SIG-M5 treated with dmso at 0.1 percent for 504 hours (cell line): ENCODE measurements around the gene PRKCA.

Experiments
- DNase-seq: peaks from one replicate; lab custom pipeline; 2025; ENCODE audit not compliant: unreplicated experiment; lab: John Stamatoyannopoulos, UW

The PRKCA gene

DNA sequence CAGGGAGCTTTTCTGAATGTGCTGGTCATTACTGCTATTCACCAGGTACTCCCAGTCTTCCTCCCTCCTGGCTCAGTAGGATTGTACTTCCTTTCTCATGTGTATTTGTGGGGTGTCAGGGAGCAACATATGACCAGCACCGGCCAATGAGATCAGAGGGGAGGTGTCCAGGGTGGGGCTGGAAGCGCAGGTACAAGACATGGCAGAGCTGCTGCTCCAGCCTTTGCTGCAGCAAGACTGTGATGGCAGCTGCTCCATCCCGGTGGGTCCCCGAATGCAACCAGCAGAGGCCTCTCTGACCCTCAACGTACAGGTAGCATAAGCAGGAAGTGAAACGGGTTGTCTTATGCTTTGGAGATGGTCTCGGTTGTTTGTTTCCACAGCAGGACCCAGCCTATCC is 478.7 kb downstream of the PRKCA start:
- no peak for DNase-seq

DNA sequence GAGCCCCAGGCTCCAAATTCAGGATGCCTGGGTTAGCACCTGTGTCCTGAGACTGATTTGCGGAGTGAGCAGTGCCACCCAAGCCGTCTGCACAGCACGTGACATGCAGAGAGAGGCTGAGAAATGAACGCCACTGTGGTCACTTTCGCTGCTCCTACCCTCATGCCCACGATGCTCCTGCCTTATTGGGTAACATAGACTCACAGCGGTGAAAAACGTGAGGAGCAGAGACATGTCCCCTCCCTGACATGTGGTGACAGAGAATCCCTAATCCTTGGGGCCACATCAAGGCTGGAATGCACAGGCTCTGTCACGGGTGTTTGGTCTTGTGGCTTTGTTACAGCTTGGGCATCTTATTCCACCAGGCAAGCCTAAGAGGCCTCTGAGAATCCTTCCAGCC is 480.4 kb downstream of the PRKCA start:
- DNase-seq, result no peak

DNA sequence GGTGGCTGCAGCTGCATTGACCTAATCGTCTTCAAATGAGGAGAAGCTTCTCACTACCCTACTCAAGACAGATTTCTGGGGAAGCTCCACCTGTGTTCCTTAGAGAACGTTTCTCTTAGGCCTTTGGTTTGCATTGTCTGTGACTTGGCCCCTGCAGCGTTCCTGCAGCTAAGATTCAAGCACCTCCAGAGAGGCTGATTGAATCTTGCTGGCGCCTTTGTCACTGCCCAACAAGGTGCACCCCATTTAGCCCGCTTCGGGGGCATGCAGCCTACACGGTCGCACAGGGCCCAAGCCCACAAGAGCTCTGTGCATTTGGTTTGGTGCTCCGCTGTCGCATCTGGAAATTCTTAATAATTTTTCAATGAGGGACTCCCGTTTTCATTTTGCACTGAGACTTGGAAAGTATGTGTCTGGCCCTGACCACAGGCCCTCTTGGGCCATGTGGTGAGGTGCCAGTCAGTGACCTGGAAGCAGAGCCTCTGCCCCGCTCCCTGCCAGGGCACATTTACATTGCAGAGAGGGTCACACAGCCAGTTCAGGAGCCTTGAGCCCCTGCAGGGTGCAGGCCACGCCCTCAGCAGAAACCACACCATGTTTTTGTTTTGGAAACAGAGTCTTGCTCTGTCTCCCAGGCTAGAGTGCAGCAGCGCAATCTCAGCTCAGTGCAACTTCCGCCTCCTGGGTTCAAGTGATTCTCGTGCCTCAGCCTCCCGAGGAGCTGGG is 481.4 kb downstream of the PRKCA start:
- DNase-seq, result no peak

DNA sequence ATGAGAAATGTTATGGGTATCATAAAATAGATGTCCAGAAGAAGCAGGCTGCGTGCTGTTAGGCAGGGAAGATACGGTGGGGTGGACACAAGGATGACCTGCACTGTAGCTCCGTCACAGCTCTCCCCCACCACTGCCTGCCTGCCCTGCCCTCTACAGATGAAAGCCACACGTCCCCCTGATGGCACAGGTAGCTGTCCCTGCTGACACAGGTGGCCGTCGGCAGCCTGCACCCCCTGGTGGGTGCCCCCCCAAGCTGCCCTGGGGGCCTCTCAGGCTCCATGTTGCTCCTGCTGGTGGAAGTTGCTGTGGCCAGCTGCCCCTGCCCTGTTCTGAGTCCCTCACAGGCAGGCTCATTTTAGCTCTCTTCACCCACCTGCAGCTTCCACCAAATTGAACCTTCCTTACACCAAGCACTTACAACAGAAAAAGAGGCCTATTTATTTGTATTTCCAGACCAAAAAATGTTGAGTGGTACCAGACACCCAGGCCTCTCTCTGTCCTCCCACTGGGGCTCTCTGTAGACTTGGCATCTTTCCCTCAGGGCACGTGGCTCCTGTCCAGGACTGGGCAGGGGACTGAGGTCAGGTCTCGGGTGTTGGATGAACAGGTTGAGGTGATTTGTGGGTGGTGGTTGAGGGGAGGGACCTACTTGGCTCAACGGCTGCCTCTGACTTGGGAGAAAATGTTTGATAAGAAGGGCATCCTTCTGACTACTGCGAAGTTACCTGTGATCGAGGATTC is 482.4 kb downstream of the PRKCA start:
- no peak for DNase-seq

DNA sequence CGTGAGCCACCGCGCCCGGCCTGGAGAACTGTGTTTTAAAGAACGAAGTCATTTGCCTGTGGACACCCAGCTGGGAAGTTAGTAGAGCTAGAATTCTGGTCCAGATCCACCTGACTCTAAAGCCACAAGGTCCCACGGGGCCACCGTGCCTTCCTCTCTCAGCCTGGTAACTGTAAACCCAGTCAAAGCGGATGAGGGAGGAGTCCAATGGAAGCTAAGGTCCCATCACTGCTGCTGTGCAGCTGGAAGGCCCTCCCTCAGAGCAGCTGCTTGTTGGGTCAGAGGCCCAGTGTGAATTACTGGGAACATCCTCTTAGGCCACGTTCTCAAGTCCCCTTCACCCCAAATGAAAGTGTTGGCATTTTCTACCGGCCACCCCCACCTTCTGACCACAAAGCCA is 483.7 kb downstream of the PRKCA start:
- no peak for DNase-seq

DNA sequence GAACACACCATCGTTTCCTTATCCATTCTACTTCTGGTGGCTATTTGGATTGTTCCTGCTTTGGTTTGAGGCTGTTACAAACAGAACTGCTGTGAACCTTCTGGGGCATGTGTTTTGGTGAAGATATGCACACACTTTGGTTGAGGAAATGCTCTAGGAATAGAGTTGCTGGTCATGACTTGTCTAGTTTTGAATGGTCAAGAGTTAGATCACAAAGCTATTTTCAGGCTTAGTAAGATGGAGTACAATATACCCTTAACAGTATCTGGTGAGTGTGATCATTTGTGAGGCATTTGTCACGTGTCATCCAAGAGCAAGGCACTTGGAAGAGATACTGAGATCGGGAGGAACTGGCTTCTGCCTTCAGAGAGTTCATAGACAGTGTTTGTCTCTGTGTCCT is 485.5 kb downstream of the PRKCA start:
- no peak for DNase-seq

DNA sequence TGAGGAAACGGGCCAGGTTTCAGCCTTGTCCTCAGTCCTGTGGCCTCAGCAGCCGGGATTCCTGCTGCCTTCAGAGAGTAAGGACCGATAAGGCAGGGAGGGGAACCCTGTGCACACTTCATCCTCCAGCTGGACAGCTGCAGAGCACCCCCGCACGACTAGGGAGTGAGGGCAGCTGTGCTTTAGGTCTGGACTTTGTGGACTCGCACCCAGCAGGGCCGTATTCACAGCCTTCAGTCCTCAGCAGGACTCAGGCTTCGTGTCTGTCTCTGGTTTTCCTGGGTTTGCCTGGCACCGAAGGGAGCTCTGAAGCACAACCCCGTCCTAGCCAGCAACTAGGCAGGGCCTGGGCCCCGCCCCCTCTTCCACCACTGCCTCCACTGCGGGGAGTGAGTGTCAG is 486.7 kb downstream of the PRKCA start:
- no peak for DNase-seq

DNA sequence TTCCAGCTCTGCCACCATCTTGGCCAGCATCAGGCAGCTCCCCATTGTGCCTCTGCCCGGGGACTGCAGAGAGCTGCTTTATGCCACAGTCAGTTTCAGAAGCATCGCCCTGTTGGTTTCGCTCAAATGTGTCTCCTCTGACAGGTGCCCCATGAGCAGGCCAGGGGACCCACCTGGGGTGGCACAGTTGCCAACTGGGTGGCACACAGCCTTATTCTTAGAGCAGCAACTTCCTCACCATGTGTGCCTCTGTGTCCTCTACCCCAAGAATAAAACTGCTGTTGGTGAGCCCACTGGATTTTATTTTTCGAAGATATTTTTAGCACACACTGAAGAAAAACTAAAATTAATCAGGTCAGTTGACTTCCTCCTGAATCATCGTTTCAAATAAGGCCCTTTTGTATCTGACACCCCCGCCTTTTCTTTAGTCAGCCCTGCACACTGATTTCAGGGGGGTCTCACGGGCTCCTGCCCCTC is 487.6 kb downstream of the PRKCA start:
- DNase-seq, result no peak

DNA sequence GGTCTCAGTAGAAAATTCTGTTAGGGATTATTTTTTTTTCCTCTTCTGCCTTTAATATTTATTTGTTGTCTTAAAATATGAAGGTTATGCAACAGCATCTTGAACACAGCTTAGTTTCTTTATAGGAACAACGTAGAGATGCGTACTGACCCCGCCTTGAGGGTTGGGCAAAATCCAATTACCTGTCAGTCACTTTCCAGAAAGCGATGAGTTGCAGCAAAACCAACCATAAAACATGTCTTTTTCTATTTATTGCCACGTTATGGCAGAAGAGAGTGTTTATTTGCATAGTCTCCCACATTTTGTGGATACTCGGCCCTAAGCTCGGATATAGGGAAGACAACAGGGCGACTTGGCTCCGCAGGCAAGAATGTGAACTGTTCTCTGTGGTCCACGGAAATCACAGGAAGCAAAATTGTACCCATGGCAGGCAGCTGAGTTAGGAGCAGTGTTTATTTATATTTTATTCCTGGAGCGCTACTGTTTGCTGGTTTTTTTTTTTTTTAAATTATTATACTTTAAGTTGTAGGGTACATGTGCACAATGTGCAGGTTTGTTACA is 488.2 kb downstream of the PRKCA start:
- DNase-seq, result no peak

DNA sequence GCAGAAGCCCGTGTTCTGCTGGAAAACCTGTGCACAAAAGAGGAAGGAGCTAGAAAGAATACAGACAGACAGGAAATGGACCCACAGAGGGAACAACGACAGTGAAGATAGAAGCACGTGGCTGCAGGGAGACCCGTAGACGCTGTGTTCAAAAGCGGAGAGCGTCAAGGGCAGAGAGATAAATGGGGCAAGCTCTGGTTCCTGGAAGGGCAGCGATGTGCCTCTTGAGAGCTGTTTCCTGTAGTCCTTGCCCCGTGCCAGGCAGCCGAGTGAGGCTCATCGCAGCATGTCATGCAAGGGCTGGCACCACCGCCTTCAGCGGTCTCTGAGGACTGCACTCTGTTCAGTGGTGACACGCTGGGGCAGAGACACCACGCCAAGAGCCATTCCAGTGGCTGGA is 488.9 kb downstream of the PRKCA start:
- DNase-seq, result peak; percentile 61

DNA sequence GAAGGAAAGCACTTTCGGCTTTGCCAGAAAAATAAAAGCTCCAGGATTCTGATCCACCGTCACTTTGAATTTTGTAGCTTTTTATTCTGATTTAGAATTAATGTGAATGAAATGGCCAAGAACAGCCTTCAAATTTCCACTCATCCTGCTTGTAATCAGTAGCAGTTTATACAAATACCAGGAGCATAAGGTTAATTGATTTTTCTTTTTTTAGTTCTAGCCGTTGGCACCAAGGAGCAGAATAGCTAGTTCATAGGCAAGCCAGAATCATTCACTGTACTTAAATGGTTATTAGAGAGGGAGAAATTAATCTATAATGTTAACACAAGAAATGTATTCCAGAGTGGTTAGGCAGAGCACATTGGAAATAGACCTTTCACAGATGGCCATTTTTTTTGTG is 491.4 kb downstream of the PRKCA start:
- no peak for DNase-seq

DNA sequence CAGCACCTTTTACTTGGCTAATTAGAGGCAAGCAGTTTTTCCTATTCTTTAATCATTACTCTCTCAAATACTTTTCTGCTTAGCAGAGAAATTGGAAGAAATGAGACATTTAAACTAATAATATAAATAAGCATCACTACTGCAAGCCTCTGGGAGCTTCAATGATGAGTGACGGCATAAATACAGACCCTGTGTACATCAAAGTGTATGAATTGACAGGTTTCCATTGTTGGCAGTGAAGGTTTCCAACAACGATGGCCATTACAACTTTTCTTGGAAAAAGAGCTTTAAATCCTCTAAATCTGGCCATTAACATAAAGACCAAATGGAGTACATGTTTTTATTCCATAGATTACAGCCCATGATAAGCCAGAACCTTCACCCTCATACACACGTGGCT is 493.1 kb downstream of the PRKCA start:
- no peak for DNase-seq

DNA sequence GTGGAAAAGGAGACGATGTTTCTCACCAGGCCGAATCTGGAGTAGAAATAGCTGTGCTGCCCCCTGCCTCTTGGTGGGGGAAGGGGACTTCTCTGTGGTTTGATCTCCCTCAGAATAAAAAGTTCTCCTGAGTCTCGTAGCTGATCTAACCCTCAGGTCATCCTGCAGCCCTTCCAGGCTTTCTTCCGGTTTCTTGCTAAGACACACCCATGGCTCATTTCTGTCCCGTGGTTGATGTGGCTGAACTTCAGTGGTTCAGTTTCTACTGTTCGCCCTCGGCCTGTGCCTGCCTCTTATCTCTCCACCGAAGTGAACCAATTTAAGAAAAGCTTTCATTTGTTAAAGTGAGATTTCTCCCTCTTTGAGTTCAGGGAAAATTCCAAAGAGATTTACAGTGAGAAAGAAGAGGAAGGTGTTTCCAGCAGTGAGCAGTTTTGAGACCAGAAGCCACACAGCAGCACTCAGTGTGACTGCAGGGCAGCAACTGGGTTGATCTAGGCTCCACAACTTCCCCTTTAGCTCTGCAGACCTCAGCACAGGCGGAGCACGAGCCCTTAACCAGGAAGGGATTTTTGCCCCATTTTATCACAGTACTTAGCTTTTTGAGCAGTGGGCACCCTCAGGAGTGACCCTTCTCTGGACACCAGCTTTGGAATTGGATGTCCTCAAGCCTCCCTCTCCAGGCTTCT is 497.6 kb downstream of the PRKCA start:
- DNase-seq, result peak; percentile 16

DNA sequence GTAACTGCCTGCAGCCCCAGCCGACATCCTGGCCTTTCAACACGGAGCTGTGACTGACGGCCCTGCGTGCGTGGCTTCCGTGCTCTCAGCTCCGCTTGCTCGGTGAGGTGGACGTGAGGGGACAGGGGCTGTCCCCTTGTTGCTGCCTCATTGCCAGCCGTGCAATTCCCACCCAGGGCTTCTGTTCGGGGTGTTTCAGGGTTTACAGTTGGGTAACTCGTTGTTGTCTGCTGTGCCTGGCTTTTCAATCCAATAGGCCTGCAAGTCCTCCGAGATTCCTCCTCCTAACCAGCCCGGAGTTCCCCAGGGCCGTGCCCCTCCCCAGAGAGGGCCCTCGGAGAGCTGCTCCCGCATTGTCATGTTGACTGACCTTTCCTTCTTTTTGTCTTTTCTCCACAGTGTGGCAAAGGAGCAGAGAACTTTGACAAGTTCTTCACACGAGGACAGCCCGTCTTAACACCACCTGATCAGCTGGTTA is 501.1 kb downstream of the PRKCA start:
- no peak for DNase-seq

DNA sequence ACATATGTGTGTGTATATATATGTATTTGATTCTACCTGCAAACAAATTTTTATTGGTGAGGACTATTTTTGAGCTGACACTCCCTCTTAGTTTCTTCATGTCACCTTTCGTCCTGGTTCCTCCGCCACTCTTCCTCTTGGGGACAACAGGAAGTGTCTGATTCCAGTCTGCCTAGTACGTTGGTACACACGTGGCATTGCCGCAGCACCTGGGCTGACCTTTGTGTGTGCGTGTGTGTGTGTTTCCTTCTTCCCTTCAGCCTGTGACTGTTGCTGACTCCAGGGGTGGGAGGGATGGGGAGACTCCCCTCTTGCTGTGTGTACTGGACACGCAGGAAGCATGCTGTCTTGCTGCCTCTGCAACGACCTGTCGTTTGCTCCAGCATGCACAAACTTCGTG is 503.2 kb downstream of the PRKCA start:
- DNase-seq, result no peak

DNA sequence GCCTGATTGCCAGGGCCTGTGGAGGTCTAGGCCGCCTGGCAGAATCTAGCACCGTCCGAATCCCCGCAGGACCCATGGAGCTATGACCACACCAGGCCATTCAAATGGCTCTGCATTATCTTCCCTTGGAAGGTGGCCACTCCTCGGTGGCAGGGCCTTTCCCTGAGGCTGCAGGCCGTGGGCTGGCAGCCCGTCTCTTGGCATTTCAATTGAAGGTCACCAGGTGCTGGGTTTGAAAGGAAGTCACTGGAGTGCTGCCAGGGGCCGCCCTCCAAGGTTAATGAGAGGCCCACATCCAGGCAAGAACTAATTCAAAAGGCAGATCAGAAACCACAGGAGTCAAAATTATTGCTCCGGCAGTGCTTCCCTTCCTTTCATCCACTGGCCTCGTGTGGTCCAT is 504.8 kb downstream of the PRKCA start:
- no peak for DNase-seq

DNA sequence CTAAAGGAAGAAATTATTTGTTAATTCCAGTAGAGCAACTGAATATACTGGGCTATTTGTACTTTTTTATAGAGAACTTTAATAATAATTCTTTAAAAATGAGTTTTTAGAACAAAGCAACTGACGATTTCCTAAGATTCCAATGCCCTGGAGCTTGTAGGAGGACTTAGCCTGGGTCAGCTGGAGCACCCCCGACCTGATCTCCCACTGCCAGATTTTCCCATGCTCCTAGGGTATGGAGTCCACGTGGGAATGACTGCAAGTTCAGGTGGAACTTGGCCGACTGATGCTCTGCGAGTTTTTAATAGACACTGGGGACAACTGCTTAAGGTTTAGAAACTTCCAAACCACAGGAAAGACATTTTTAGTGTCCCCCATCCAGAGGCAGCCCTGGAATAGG is 507.0 kb downstream of the PRKCA start:
- DNase-seq, result no peak

DNA sequence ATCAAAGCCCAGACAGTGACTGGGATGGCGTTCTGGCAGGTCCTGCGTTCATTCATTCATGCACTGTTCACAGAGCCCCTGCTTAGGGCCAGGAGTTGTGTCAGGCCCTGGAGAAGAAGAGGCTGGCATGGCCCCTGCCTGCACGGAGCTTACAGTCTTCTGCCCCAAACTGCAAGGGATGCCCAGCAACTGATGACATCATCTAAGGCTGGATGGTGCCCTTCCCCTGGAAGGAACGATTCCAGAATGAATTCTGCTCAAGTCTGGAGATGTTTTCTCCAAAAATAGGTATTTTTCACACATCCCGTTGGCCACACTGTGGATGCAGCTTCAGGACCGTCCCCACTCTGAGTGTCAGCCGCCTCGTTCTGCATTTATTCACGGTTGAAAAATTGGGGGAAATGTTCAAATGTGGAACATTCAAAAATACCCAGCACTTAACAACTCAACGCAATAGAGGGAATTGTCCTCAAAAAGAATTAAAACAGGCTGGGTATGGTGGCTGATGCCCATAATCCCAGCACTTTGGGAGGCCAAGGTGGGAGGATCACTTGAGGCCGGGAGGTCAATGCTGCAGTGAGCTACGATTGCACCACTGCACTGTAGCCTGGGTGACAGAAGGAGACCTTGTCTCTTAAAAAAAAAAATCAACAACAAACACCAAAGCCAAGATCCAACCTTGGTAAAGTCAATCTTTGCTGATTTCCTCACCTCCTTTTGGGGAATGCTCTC is 508.7 kb downstream of the PRKCA start:
- DNase-seq, result no peak

DNA sequence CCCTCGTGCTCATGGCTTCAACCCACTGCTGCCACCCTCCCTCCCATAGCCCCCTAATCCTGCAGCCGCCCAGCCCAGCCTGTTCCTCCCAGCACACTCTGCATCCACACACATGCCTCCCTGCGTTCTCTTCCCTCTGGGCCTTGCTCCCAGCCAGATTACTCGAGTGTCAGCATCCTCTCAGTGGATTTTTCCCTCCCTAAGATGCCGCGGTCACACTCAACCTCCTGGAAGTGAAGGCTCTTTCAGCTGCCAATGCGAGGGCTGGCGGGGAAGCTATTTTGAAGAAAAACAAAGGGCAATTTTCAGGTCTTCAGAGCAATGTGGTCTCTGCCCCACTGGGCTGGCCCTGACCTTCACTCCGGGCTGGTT is 509.3 kb downstream of the PRKCA start:
- DNase-seq, result no peak

DNA sequence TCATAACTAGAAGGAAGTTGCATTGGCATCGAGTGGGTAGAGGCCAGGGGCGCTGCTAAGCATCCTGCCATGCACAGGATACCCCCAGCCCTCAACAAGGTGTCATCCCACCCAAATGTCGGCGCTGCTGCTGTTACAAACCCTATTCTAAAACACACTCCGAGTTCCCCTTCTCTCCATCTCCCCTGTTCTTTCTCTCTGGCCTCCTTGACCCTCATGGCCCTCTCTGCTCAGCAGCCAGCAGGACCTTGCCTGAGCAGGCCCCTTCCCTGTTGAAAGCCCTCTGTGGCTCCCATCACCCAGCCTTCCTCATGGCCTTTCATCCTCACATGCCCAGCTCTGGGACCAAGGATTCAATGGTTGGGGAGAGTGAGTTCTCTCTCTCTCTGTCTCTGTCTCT is 510.2 kb downstream of the PRKCA start:
- no peak for DNase-seq

DNA sequence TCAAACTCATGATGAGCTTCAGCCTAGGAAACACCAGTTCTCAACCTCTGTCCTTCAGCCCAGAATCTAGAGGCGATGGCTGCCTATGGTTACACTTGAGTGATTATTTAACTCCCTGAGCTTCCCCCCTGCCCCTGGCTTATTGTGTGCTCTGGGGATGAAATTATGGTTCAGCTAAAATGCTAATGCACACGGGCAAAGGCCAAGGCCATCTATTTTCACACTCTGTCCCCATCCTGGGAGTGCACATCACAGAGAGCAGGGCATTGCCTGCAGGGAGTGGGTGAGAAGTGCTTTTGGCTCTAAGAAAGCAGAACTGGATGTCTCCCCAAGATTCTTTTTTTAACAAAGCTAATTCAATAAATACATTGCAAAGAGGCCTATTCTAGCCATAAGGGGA is 510.9 kb downstream of the PRKCA start:
- no peak for DNase-seq
